ENCODE data around the gene DYNC1LI1.

Gene DYNC1LI1

GRCh38 chr3:32568953-32569352 is 1.7 kb downstream of the DYNC1LI1 start:
- peak overlapping the region; percentile 96 for H3K4me3 ChIP-seq
- peak overlapping the region; percentile 98; the same call in 1 of the 2 replicates for H3K9ac ChIP-seq
- H3K4me1 ChIP-seq: peaks cover 32% of the 10 kb centered on the region

GRCh38 chr3:32564195-32564594 is 6.5 kb downstream of the DYNC1LI1 start:
- no peak for TF ChIP-seq Cebpa-rat (IDR thresholded peaks at IDR 0.05)
- H3K27ac ChIP-seq: no peak overlapping the region
- H3K9ac ChIP-seq: no peak overlapping the region
- no peaks in the 10 kb centered on the region for H3K9me3 ChIP-seq
- H3K4me1 ChIP-seq: peaks cover 28% of the 10 kb centered on the region
- peaks cover 64% of the 10 kb centered on the region for H3K36me3 ChIP-seq
- H4K20me1 ChIP-seq: peaks cover 83% of the 10 kb centered on the region
- no peak overlapping the region for H3K4me3 ChIP-seq
- no peaks in the 10 kb centered on the region for H3K27me3 ChIP-seq
- no peak overlapping the region for H3K4me2 ChIP-seq

More at GRCh38 chr3:32568953-32569352, 1.7 kb downstream of the DYNC1LI1 start:
- Histone ChIP-seq H3K27ac (no peak overlapping the region), H3K9me3 (no peaks in the 10 kb centered on the region), H3K36me3 (peaks cover 27% of the 10 kb centered on the region), H4K20me1 (peaks cover 55% of the 10 kb centered on the region), H3K27me3 (no peaks in the 10 kb centered on the region), H3K4me2 (peak overlapping the region; percentile 89)
- no peak for TF ChIP-seq Cebpa-rat (IDR thresholded peaks at IDR 0.05)

- peaks cover 64% of the 10 kb centered on the region for H3K36me3 ChIP-seq
- peaks cover 13% of the 10 kb centered on the region for H3K4me1 ChIP-seq
- no peak overlapping the region for H3K9ac ChIP-seq
- H3K4me2 ChIP-seq: peak overlapping the region; percentile 34
- H3K27me3 ChIP-seq: no peaks in the 10 kb centered on the region
- no peak for TF ChIP-seq Cebpa-rat (IDR thresholded peaks at IDR 0.05)
- H3K27ac ChIP-seq: no peak overlapping the region
- H3K4me3 ChIP-seq: no peak overlapping the region
- H3K9me3 ChIP-seq: no peaks in the 10 kb centered on the region
- peaks cover 83% of the 10 kb centered on the region for H4K20me1 ChIP-seq
These were observed 8.0 kb downstream of the DYNC1LI1 start for GRCh38 chr3:32562640-32563039.

- H3K9me3 ChIP-seq: no peaks in the 10 kb centered on the region
- H3K4me3 ChIP-seq: no peak overlapping the region
- H3K4me1 ChIP-seq: peaks cover 19% of the 10 kb centered on the region
- TF ChIP-seq Cebpa-rat (IDR thresholded peaks at IDR 0.05): no peak
- no peak overlapping the region for H3K27ac ChIP-seq
- H3K36me3 ChIP-seq: peaks cover 40% of the 10 kb centered on the region
- no peak overlapping the region for H3K9ac ChIP-seq
- no peaks in the 10 kb centered on the region for H3K27me3 ChIP-seq
- H4K20me1 ChIP-seq: peaks cover 92% of the 10 kb centered on the region
- H3K4me2 ChIP-seq: no peak overlapping the region
These were observed 12.9 kb downstream of the DYNC1LI1 start for GRCh38 chr3:32557640-32558352.

GRCh38 chr3:32556332-32556731 is 14.3 kb downstream of the DYNC1LI1 start:
- no peaks in the 10 kb centered on the region for H3K9me3 ChIP-seq
- H3K27me3 ChIP-seq: no peaks in the 10 kb centered on the region
- no peak overlapping the region for H3K9ac ChIP-seq
- peaks cover 21% of the 10 kb centered on the region for H3K4me1 ChIP-seq
- peaks cover 96% of the 10 kb centered on the region for H4K20me1 ChIP-seq
- no peak for TF ChIP-seq Cebpa-rat (IDR thresholded peaks at IDR 0.05)
- peaks cover 31% of the 10 kb centered on the region for H3K36me3 ChIP-seq
- no peak overlapping the region for H3K27ac ChIP-seq
- H3K4me3 ChIP-seq: no peak overlapping the region
- H3K4me2 ChIP-seq: no peak overlapping the region

GRCh38 chr3:32553973-32554372 is 16.7 kb downstream of the DYNC1LI1 start:
- Histone ChIP-seq H3K9me3 (no peaks in the 10 kb centered on the region), H3K27ac (no peak overlapping the region), H3K9ac (no peak overlapping the region), H3K27me3 (no peaks in the 10 kb centered on the region), H3K4me2 (no peak overlapping the region), H3K4me3 (no peak overlapping the region), H3K4me1 (peaks cover 31% of the 10 kb centered on the region), H3K36me3 (peaks cover 10% of the 10 kb centered on the region; the same call in 1 of the 2 replicates), H4K20me1 (peaks cover 100% of the 10 kb centered on the region)
- TF ChIP-seq Cebpa-rat (IDR thresholded peaks at IDR 0.05): no peak

GRCh38 chr3:32553459-32553858 is 17.2 kb downstream of the DYNC1LI1 start:
- TF ChIP-seq Cebpa-rat (IDR thresholded peaks at IDR 0.05): no peak
- Histone ChIP-seq H3K9me3 (no peaks in the 10 kb centered on the region), H3K4me1 (peaks cover 31% of the 10 kb centered on the region), H3K27me3 (no peaks in the 10 kb centered on the region), H3K36me3 (peaks cover 9% of the 10 kb centered on the region; the same call in 1 of the 2 replicates), H3K9ac (no peak overlapping the region), H3K27ac (no peak overlapping the region), H3K4me2 (no peak overlapping the region), H4K20me1 (peaks cover 96% of the 10 kb centered on the region), H3K4me3 (no peak overlapping the region)

GRCh38 chr3:32552013-32552412 is 18.6 kb downstream of the DYNC1LI1 start:
- H3K36me3 ChIP-seq: peaks cover 13% of the 10 kb centered on the region
- no peak overlapping the region for H3K9ac ChIP-seq
- peak overlapping the region; percentile 18; the same call in 1 of the 2 replicates for H3K4me2 ChIP-seq
- H3K4me3 ChIP-seq: no peak overlapping the region
- H3K27me3 ChIP-seq: no peaks in the 10 kb centered on the region
- H4K20me1 ChIP-seq: peaks cover 96% of the 10 kb centered on the region
- H3K9me3 ChIP-seq: no peaks in the 10 kb centered on the region
- TF ChIP-seq Cebpa-rat (IDR thresholded peaks at IDR 0.05): no peak
- H3K27ac ChIP-seq: no peak overlapping the region
- H3K4me1 ChIP-seq: peaks cover 31% of the 10 kb centered on the region

- peak overlapping the region; percentile 18; the same call in 1 of the 2 replicates for H3K4me2 ChIP-seq
- H3K4me3 ChIP-seq: no peak overlapping the region
- H3K27ac ChIP-seq: no peak overlapping the region
- peaks cover 31% of the 10 kb centered on the region for H3K4me1 ChIP-seq
- peaks cover 96% of the 10 kb centered on the region for H4K20me1 ChIP-seq
- H3K9ac ChIP-seq: no peak overlapping the region
- no peaks in the 10 kb centered on the region for H3K27me3 ChIP-seq
- TF ChIP-seq Cebpa-rat (IDR thresholded peaks at IDR 0.05): no peak
- H3K36me3 ChIP-seq: peaks cover 16% of the 10 kb centered on the region
- no peaks in the 10 kb centered on the region for H3K9me3 ChIP-seq
These were observed 19.2 kb downstream of the DYNC1LI1 start for GRCh38 chr3:32551496-32551895.

GRCh38 chr3:32551087-32551486 is 19.6 kb downstream of the DYNC1LI1 start:
- no peak for TF ChIP-seq Cebpa-rat (IDR thresholded peaks at IDR 0.05)
- H3K36me3 ChIP-seq: peaks cover 20% of the 10 kb centered on the region
- no peak overlapping the region for H3K27ac ChIP-seq
- peaks cover 31% of the 10 kb centered on the region for H3K4me1 ChIP-seq
- H3K27me3 ChIP-seq: no peaks in the 10 kb centered on the region
- H3K9ac ChIP-seq: no peak overlapping the region
- no peak overlapping the region for H3K4me3 ChIP-seq
- peaks cover 96% of the 10 kb centered on the region for H4K20me1 ChIP-seq
- peak overlapping the region; percentile 18; the same call in 1 of the 2 replicates for H3K4me2 ChIP-seq
- no peaks in the 10 kb centered on the region for H3K9me3 ChIP-seq

Measured in BLaER1 (cell line).